Rectal smooth muscle tissue (tissue), 1 donor: ENCODE measurements around the gene FBXL15.
"Not testable (repeated sequence)": the region's sequence is repeated elsewhere in the genome, so short reads cannot be mapped to it uniquely, and the experiment has no call there.

Source experiments
- H3K27ac ChIP-seq: one replicate; pipeline ENCODE4 v1.7.0; 2013; ENCODE audit warnings: low read depth, low read length, inconsistent platforms
- H3K27me3 ChIP-seq: one replicate; pipeline ENCODE4 v1.7.0; 2013; ENCODE audit warnings: low read length; ENCODE audit not compliant: control insufficient read depth, insufficient read depth
- H3K36me3 ChIP-seq: one replicate; pipeline ENCODE4 v1.7.0; 2013; ENCODE audit warnings: low read length; ENCODE audit not compliant: control insufficient read depth, insufficient read depth
- H3K4me1 ChIP-seq: one replicate; pipeline ENCODE4 v1.7.0; 2013; ENCODE audit warnings: low read length; ENCODE audit not compliant: control insufficient read depth, insufficient read depth
- H3K4me3 ChIP-seq: one replicate; pipeline ENCODE4 v1.7.0; 2013; ENCODE audit warnings: low read length
- H3K9ac ChIP-seq: one replicate; pipeline ENCODE4 v1.7.0; 2013; ENCODE audit warnings: low read length

The FBXL15 gene

DNA sequence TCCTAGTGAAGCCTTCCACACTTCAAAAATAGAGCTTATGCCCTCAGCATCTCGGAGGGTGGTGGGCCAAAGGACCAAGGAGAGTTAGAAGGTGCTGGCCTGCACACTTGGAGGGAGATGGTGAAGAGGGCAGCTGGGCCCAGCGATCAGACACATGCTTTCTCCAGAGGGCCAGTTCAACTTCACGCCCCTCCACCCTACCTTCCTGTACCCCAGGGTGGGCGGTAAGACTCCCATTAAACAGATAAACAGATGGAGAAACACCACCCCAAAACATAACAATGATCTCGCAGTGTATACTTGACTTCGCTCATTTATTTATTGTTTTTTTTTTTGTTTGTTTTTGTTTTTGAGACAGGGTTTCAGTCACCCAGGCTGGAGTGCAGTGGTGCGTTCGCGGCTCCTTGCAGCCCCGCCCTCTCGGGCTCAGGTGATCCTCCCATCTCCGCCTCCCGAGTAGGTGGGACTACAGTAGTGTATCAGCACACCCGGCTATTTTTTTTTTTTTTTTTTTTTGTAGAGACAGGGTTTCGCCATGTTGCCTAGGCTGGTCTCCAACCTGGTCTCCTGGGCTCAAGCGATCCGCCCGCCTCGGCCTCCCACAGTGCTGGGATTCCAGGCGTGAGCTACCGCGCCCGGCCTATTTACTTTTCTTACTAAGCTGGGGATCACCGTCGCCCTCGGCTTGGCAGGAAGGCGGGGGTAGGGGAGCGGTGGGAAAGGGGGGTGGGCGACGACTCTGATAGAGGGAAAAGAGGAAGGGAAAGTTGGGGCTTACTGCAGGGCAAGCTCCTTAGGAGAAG is 28.9 kb downstream of the FBXL15 start:
- no peaks in the 10 kb centered on the region for H3K36me3 ChIP-seq
- H3K9ac ChIP-seq = peak overlapping the region; percentile 46
- H3K4me1 ChIP-seq = no peaks in the 10 kb centered on the region
- H3K4me3 ChIP-seq = peak overlapping the region; percentile 80
- peak overlapping the region; percentile 54 for H3K27ac ChIP-seq
- H3K27me3 ChIP-seq = no peaks in the 10 kb centered on the region

DNA sequence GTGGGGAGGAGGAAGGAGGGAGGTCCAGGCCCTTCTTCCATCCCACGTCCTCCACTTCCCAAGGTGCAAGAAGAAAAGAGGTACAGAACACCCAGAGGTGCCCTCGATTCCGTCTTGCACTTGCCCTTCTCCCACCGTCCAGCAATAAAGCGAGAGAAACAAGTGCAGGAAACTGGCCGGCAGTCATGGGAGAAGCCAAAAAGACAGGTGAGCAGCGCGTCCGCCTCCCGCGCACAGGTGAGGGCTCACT is 29.4 kb downstream of the FBXL15 start:
- Histone ChIP-seq H3K4me3 (peak overlapping the region; percentile 80), H3K4me1 (no peaks in the 10 kb centered on the region), H3K27ac (peak overlapping the region; percentile 54), H3K36me3 (no peaks in the 10 kb centered on the region), H3K27me3 (no peaks in the 10 kb centered on the region), H3K9ac (peak overlapping the region; percentile 46)

DNA sequence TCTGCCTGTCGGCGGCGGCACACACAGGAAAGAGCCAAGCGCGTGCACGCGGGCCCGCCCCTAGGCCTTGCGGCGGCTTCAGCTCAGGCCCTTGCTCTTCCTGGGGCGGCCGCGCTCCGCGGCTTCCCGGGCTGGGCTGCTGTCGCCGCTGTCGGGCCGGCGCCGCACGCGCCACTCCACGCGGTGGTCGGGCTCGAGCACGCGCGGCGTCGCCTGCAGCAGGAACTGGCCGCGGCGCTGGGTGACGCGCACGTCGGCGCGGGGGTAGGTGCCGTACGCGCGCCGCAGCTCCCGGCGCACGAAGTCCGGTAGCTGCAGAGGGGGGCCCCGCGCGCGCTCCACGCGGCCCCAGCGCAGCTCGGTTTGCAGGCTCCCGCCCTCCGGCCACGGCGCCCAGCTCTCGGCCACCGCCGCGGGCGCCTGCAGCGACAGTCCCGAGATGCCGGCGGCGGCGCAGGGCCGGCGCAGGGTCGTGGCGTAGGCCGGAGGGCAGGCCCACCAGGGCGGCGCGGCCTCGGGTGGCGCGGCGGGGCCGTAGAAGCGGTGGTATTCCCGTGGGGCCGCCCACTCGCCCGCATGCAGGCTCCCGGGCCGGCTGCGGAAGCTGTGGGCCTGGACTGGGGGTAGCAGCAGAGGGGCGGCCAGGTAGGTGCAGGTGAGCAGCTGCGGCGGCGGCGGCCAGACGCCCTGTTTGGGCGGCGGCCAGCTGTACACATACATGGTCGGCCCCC is 29.9 kb downstream of the FBXL15 start:
- peak overlapping the region; percentile 80 for H3K4me3 ChIP-seq
- no peaks in the 10 kb centered on the region for H3K27me3 ChIP-seq
- no peaks in the 10 kb centered on the region for H3K36me3 ChIP-seq
- H3K9ac ChIP-seq = peak overlapping the region; percentile 46
- H3K4me1 ChIP-seq = no peaks in the 10 kb centered on the region
- peak overlapping the region; percentile 62 for H3K27ac ChIP-seq

DNA sequence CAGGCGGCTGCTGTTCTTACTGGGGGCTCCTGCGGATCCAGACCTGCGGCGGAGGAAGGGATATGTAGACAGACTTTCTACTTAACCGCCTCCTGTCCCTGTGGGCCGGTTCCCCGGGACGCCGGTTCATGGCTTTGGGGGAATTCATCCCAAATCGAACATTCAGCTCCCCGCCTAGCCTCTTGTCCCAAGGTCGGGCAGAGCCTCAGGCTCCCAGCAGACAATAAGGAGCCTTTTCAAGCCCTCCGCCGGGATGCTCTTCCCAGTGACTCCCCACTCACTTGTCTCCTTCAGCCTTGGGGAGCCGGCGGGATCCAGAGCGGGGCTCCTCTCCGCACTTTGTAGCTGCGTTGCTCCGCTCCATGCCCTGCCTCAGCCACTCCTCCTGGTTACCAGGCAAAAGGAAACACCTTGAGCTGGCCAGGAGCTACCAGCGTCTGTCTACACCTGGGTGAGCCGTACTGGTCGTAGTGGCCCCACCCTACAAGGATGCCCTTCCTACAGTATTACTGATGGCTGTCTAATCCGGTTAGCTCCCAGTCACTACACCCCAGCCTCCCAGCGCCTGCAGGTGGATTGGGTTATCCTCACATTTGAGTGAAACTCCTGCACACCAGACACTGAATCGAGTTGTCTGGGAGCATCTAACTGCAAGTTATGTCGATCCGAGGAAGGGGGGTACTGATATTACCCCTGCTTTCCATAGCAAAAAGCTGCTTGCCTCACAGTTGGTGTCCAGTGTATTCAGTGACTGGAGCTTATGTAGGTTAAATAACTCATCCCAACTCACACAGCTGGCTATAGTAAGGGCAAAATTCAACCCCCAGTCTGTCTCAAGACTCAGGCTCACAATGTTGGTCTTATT is 30.7 kb downstream of the FBXL15 start, which contains the start of gene C10orf95:
TSS of gene C10orf95 (minus strand) at position 439 of the 865 bp plus-strand sequence. CDS start 450 bp downstream, outside the sequence.
- Histone ChIP-seq H3K27ac (peak within 1 kb of the TSS; percentile 62), H3K4me3 (peak within 1 kb of the TSS; percentile 80), H3K36me3 (no peaks in the 10 kb centered on the region), H3K27me3 (no peaks in the 10 kb centered on the region), H3K4me1 (no peaks in the 10 kb centered on the region), H3K9ac (peak within 1 kb of the TSS; percentile 24)

DNA sequence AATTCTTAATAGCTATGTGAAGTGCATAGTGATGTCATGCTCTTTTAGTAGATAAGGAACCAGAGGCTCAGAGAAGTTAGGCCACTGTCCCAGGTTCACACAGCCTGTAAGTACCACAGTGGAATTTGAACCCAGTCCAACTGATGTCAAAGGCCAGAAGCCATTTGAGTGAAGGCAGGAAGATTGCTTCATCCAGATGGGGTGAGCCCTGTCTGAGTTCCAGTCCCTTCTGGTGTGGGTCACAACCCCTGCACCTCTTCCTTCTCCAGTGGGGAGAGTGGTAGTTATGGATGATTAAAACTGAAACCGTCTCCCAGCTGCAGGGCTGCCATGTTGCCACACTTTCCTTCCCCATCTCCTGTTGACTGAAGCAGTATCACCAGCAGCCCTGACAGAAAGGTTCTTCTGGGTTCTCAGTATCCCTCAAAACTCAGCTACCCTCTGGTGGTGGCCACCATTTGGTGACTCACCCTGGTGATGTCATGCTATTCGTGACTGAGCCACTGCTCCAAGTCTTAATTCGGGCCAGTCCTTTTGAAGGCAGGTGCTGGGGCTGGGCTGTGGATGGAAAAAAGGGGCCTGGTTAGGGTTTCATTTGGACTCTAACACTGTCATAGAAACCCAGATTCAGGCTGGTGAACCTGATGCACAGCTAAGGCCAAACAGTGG is 32.2 kb downstream of the FBXL15 start:
- no peak overlapping the region for H3K27ac ChIP-seq
- no peaks in the 10 kb centered on the region for H3K36me3 ChIP-seq
- no peak overlapping the region for H3K4me3 ChIP-seq
- no peaks in the 10 kb centered on the region for H3K4me1 ChIP-seq
- no peaks in the 10 kb centered on the region for H3K27me3 ChIP-seq
- H3K9ac ChIP-seq = no peak overlapping the region

DNA sequence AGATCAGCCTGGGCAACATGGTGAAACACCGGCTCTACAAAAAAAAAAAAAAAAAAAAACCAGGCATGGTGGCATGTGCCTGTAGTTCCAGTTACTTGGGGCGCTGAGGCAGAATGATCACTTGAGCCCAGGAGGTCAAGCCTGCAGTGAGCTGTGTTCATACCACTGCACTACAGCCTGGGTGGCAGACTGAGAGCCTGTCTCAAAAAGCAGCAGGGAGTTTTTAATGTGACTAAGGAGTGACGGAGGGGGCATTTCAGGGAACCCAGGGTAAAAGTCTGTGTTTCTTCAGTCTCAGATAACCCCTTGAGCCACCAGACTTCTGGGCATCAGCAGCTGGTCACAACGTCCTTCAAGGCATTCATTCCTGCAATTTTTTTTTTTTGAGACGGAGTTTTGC is 32.9 kb downstream of the FBXL15 start:
- no peaks in the 10 kb centered on the region for H3K4me1 ChIP-seq
- H3K36me3 ChIP-seq = no peaks in the 10 kb centered on the region
- H3K27me3 ChIP-seq = no peaks in the 10 kb centered on the region

DNA sequence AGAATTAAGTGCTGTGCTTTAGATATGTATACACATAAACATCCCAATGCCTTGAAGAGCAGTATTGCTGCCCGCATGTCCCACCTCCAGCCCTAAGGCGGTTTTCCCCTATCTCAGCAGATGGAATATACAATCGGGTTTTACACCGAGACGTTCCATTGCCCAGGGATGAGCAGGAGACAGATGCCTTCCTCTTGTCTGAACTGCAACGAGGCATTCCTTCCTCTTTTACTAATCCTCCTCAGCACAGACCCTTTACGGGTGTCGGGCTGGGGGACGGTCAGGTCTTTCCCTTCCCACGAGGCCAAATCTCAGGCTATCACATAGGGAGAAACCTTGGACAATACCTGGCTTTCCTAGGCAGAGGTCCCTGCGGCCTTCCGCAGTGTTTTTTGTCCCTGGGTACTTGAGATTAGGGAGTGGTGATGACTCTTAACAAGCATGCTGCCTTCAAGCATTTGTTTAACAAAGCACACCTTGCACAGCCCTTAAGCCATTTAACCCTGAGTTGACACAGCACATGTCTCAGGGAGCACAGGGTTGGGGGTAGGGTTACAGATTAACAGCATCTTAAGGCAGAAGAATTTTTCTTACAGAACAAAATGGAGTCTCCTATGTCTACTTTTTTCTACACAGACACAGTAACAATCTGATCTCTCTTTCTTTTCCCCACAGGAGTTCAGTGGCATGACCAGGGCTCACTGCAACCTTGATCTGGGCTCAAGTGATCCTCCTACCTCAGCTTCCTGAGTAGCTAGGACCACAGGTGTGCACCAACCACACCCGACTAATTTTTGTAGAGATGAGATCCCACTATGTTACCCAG is 34.2 kb downstream of the FBXL15 start:
- H3K4me3 ChIP-seq, H3K9ac ChIP-seq, H3K4me1 ChIP-seq, H3K36me3 ChIP-seq, H3K27me3 ChIP-seq, H3K27ac ChIP-seq: not testable (repeated sequence)

More for the DNA sequence above, 32.9 kb downstream of the FBXL15 start:
- no peak overlapping the region for H3K4me3 ChIP-seq
- H3K9ac ChIP-seq = no peak overlapping the region
- H3K27ac ChIP-seq = no peak overlapping the region

DNA sequence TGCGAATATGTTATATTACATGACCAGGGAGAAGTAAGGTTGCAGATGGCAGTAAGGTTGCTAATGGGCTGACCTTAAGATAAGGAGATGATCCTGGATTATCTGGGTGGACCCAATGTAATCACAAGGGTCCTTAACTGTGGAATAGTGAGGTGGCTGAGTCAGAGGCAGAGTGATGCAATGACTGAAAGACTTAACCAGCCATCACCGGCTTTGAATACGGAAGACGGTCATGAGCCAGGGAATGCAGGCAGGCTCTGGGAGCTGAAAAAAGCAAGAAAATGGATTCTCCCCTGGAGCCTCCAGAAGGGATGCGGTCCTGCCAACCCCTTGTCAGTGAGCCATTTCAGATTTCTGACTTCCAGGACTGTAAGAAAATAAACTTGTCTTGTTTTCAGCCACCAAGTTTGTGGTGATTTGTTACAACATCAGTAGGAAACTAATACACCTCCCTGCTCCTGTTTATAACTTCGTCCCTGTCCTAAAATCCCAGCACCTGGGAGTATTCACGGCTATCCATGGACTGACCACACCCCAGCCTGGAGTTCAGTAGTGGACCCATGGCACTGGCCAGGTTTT is 35.3 kb downstream of the FBXL15 start:
- peaks cover 3% of the 10 kb centered on the region for H3K4me1 ChIP-seq
- no peaks in the 10 kb centered on the region for H3K27me3 ChIP-seq
- no peak overlapping the region for H3K4me3 ChIP-seq
- no peaks in the 10 kb centered on the region for H3K36me3 ChIP-seq
- H3K27ac ChIP-seq = no peak overlapping the region
- no peak overlapping the region for H3K9ac ChIP-seq

DNA sequence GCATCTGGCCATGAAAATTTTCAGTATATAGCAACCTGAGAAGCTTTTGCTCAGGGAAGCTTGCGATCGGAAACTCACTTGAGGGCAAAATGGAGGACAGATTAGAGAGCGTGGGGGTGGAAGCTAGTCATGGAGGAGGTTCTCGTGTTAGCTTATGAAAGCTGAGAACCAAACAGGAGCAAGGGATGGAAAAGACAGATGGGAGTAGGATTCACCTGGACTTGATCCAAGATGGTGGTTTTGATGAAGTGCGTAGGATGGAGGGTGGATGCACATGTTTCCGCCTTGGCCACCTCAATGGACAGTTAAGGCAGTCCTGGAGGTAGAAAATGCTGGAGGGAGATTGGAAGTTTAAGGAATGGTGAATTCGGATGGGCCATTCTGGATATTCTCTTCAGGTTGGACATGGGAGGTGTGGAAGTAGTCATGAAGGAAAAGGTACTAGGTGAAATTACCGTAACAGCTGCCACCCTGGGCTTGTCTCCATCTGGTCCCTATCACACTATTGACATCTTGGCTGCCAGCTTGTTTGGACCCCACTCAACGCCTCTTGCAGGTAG is 37.0 kb downstream of the FBXL15 start:
- Histone ChIP-seq H3K4me3 (no peak overlapping the region), H3K9ac (no peak overlapping the region), H3K4me1 (peaks cover 4% of the 10 kb centered on the region), H3K27me3 (no peaks in the 10 kb centered on the region), H3K36me3 (no peaks in the 10 kb centered on the region), H3K27ac (no peak overlapping the region)

DNA sequence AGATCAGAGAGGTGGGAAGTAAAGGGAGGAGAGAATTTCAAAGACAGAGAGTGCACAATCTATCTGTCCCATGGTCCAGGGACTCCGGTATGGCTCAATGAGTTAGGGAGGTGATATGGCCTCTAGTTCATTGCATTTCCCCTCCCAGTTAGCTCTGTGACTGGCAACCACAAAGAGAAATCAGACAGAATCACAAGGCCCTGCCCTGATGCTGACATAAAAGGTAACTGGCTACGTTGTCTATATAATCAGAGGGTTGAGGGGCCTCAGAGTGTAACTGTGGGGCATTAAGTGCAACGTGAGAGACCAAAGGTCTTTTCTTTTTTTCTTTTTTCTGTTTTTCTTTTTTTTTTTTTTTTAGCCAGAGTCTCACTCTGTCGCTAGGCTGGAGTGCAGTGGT is 38.0 kb downstream of the FBXL15 start:
- Histone ChIP-seq H3K27me3 (no peaks in the 10 kb centered on the region), H3K4me1 (peaks cover 4% of the 10 kb centered on the region), H3K36me3 (no peaks in the 10 kb centered on the region), H3K27ac (no peak overlapping the region), H3K9ac (no peak overlapping the region), H3K4me3 (no peak overlapping the region)

DNA sequence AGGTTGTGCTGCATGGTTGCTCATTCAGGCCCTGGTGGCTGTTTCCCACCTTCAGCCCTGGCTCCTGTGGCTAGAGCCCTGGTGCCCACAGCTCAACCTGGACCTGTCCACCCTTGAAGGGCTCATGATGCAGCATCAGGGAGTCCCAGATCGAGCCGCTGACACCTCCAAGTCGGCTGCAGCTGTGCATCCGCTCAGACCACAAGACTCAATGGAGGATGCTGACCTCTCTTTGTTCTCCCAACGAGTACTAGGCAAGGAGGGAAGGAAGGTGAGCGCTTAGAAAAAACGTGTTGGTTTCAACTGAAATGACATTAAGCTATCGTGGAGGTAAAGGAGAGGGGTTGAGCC is 40.2 kb downstream of the FBXL15 start:
- no peaks in the 10 kb centered on the region for H3K27me3 ChIP-seq
- H3K9ac ChIP-seq = no peak overlapping the region
- H3K27ac ChIP-seq = no peak overlapping the region
- peaks cover 4% of the 10 kb centered on the region for H3K4me1 ChIP-seq
- no peaks in the 10 kb centered on the region for H3K36me3 ChIP-seq
- H3K4me3 ChIP-seq = peak overlapping the region; percentile 84
